CD4-positive, alpha-beta memory T cell (primary cell): ENCODE measurements around the gene ADGRG7. TPM values are rescaled to one million over a fixed set of nuclear protein-coding genes. Genes with fewer than 3 reads are reported as not detected.
A peak's percentile ranks its signal among the peaks of the same experiment; 100 is the strongest.

Experiments used
- CTCF ChIA-PET: fragments of 350-600 bp; sonication (Branson Sonifier 250); formaldehyde crosslinking; loops from one replicate; lab custom pipeline; 2021; ENCODE audit warnings: inconsistent platforms; ENCODE audit not compliant: partially characterized antibody; lab: Charles Lee
- POLR2A ChIA-PET: fragments of 350-600 bp; sonication (Branson Sonifier 250); formaldehyde crosslinking; loops from one replicate; lab custom pipeline; 2021; ENCODE audit not compliant: partially characterized antibody; lab: Charles Lee
- DNase-seq, 5 donors: peaks; one replicate each; pipeline versions ENCODE4 v3.0.0 to v3.0.0-alpha.2; 2020 to 2022; ENCODE audit warnings: mixed read lengths in 1 of 5
- H3K27ac ChIP-seq: one replicate; pipeline ENCODE4 v1.7.0; 2013; ENCODE audit warnings: low read depth, low read length
- H3K27me3 ChIP-seq: 2 replicates; pipeline ENCODE4 v1.7.0; 2013; ENCODE audit warnings: mild to moderate bottlenecking, low read length, moderate library complexity; ENCODE audit not compliant: insufficient read depth
- H3K36me3 ChIP-seq: 2 replicates; pipeline ENCODE4 v1.7.0; 2013; ENCODE audit warnings: mild to moderate bottlenecking, low read length, moderate library complexity; ENCODE audit not compliant: insufficient read depth
- H3K4me1 ChIP-seq: 2 replicates; pipeline ENCODE4 v1.7.0; 2013; ENCODE audit warnings: mild to moderate bottlenecking, low read length, moderate library complexity; ENCODE audit not compliant: insufficient read depth
- H3K4me3 ChIP-seq, 2 donors: one replicate each; pipeline ENCODE4 v1.7.0; 2013; ENCODE audit warnings: low read length in 2 of 2, mild to moderate bottlenecking in 1 of 2
- H3K9me3 ChIP-seq, 2 donors: one replicate each; pipeline ENCODE4 v1.7.0; 2013; ENCODE audit warnings: low read length in 2 of 2, control low read depth in 1 of 2; ENCODE audit not compliant: control insufficient read depth in 1 of 2
- H3K27ac Mint-ChIP-seq, 7 donors: one replicate each; pipeline ENCODE4 v1.8.0; 2020 to 2021; ENCODE audit warnings: mixed read lengths in 7 of 7, mild to moderate bottlenecking in 6 of 7, inconsistent platforms in 3 of 7, moderate library complexity in 3 of 7
- H3K27me3 Mint-ChIP-seq, 2 donors: one replicate each; pipeline ENCODE4 v1.8.0; 2020 to 2021; ENCODE audit warnings: mixed read lengths in 2 of 2
- H3K36me3 Mint-ChIP-seq, 2 donors: one replicate each; pipeline ENCODE4 v1.8.0; 2020 to 2021; ENCODE audit warnings: mixed read lengths in 2 of 2, inconsistent platforms in 1 of 2, mild to moderate bottlenecking in 1 of 2
- H3K4me1 Mint-ChIP-seq, 4 donors: one replicate each; pipeline ENCODE4 v1.8.0; 2020 to 2021; ENCODE audit warnings: mixed read lengths in 4 of 4, mild to moderate bottlenecking in 1 of 4
- H3K4me3 Mint-ChIP-seq, 8 donors: one replicate each; pipeline ENCODE4 v1.8.0; 2020 to 2021; ENCODE audit warnings: mixed read lengths in 8 of 8, mild to moderate bottlenecking in 7 of 8, moderate library complexity in 6 of 8, inconsistent platforms in 3 of 8
- H3K9me3 Mint-ChIP-seq, 8 donors: one replicate each; pipeline ENCODE4 v1.8.0; 2020 to 2021; ENCODE audit warnings: mixed read lengths in 8 of 8, mild to moderate bottlenecking in 5 of 8, inconsistent platforms in 3 of 8, moderate library complexity in 1 of 8
- intact Hi-C: fragments of 100-400 bp; cut with micrococcal nuclease; formaldehyde crosslinking; loops from one replicate; pipeline ENCODE4 v1.15.1; 2023
- polyA plus RNA-seq, 2 donors: library from polyadenylated mRNA; unstranded; fragments of 300-500 nt; fragmentation: Illumina TruSeq; gene quantifications; one replicate each; pipeline ENCODE4 v1.2.3, GENCODE V29; 2021
- total RNA-seq, 2 experiments: library from RNA; stranded (reverse); gene quantifications; one replicate each; pipeline ENCODE4 v1.2.3, GENCODE V29; 2021

The ADGRG7 gene
- total and polyA plus RNA-seq, 4 experiments from 2014 or later = not detected

DNA sequence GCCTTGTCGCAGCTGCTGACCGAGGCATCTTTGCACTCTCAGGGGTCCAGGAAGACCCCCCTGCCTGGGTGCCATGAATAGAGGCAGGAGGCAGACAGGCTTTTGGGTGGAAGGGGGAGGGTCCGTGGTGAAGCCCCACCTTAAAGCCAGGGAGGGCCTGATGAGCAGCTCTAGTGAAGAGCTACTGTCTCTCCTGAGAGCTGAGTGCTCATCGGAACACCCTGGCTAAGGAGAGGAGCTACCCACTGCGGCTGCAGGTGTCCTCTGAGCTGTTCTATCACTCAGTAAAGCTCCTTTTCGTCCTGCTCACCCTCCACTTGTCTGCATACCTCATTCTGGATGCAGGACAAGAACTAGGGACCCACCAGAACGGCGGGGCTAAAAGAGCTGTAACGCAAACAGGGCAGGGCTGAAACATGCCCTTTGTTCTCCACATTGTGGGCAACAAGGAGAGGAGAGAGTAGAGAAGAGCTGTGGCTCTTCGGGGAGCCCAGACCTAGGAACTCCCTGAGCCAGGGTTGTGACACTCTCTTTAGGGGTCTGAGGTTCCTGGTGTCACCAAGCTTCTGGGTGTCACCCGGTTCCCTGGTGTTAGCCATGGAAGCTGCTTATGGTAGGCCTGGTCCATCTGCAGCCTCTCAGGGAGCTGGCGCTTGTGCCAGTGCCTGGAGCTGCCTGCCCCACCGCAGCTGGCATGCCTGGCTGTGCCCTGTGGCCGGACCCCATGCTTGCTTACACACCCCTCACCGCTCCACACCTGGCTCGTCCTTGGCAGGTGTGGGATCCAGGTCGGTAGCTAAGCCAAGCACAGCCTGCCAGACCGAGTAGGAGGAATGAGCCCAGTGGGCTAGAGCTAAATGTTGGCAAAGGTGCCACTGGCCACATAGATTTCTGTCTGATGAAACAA is 73.7 kb downstream of the ADGRG7 start:
- Histone ChIP-seq H3K4me1 (no peaks in the 10 kb centered on the region), H3K27ac (no peak overlapping the region), H3K4me3 (no peak overlapping the region), H3K27me3 (no peaks in the 10 kb centered on the region), H3K36me3 (no peaks in the 10 kb centered on the region), H3K9me3 (no peaks in the 10 kb centered on the region)
- CTCF ChIA-PET = no interaction called here
- Mint-ChIP-seq H3K4me3 (no peak overlapping the region), H3K36me3 (no peaks in the 10 kb centered on the region), H3K4me1 (no peaks in the 10 kb centered on the region), H3K27ac (peak overlapping the region in 1 of 7 donors; percentile 29), H3K27me3 (peaks cover 0 to 4% of the 10 kb centered on the region in 2 donors), H3K9me3 (peaks cover 0 to 3% (median 0%) of the 10 kb centered on the region in 8 donors)
- DNase-seq = no peak
- intact Hi-C loops = no loop called here
- POLR2A ChIA-PET = no interaction called here

DNA sequence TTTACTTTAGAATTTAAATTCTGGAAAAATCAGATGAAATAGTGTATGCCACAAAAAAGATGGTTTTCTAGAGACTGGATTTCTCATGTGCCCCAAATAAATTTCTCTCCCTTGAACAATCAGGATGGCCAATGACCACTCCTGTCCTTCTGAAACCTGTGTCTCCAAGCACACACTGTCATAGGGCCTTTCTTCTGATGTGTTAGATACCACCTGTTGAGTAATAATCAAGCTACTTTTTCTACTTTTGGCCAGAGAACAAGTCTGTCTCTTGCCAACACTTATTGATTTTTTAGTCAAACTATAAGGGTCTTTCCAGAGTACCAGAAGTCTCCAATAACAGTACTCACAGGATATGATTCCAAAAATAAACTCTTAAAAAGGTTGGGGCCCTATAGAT is 83.8 kb downstream of the ADGRG7 start:
- intact Hi-C loops = no loop called here
- Histone ChIP-seq H3K36me3 (no peaks in the 10 kb centered on the region), H3K4me1 (no peaks in the 10 kb centered on the region), H3K4me3 (no peak overlapping the region), H3K27ac (no peak overlapping the region), H3K27me3 (peaks cover 3% of the 10 kb centered on the region), H3K9me3 (no peaks in the 10 kb centered on the region)
- Mint-ChIP-seq H3K36me3 (peaks cover 0 to 3% of the 10 kb centered on the region in 2 donors), H3K9me3 (peaks cover 0 to under 1% (median 0%) of the 10 kb centered on the region in 8 donors), H3K4me1 (no peaks in the 10 kb centered on the region), H3K4me3 (no peak overlapping the region), H3K27ac (no peak overlapping the region), H3K27me3 (peaks cover 31 to 34% of the 10 kb centered on the region in 2 donors)
- DNase-seq = no peak
- CTCF ChIA-PET = interaction anchor here (1.2 kb wide), 1 partner anchor 20 kb away, joined by 3 read pairs; no protein-coding TSS in a partner anchor
- POLR2A ChIA-PET = no interaction called here

- no peak overlapping the region for H3K27ac Mint-ChIP-seq
- CTCF ChIA-PET = no interaction called here
- DNase-seq = no peak
- intact Hi-C loops = no loop called here
- no peaks in the 10 kb centered on the region for H3K4me1 Mint-ChIP-seq
- peaks cover 0 to 3% of the 10 kb centered on the region in 2 donors for H3K36me3 Mint-ChIP-seq
- no peak overlapping the region for H3K4me3 Mint-ChIP-seq
- H3K4me3 ChIP-seq = no peak overlapping the region
- no peaks in the 10 kb centered on the region for H3K9me3 ChIP-seq
- peaks cover 0 to 4% (median 0%) of the 10 kb centered on the region in 8 donors for H3K9me3 Mint-ChIP-seq
- H3K27me3 Mint-ChIP-seq = peaks cover 37 to 41% of the 10 kb centered on the region in 2 donors
- H3K27me3 ChIP-seq = peaks cover 3% of the 10 kb centered on the region
- H3K4me1 ChIP-seq = no peaks in the 10 kb centered on the region
- no peaks in the 10 kb centered on the region for H3K36me3 ChIP-seq
- POLR2A ChIA-PET = no interaction called here
- H3K27ac ChIP-seq = no peak overlapping the region
Observed at GRCh38 chr3:100695696-100696095, 86.3 kb downstream of the ADGRG7 start.

DNA sequence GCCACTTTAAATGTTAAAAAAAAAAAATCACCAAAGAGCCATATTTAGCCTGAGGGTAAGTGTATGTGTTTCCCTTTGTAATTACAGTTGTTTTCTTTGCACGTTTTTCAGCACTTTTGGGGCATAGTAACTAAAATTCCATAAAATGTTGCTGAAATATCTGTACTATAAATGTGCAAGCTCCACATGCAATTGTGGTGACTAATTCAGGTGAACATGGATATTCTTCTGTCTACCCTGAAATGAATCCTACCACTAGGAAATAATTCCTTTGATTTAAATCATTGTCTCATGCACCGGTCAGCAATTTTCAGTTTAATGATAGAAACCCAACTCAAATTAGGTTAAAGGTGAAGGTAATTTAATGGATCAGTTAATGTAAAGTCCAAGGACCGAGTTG is 86.8 kb downstream of the ADGRG7 start:
- CTCF ChIA-PET = no interaction called here
- H3K4me3 Mint-ChIP-seq = no peak overlapping the region

GRCh38 chr3:100697172-100697571 is 87.8 kb downstream of the ADGRG7 start:
- peaks cover 0 to 4% (median 0%) of the 10 kb centered on the region in 8 donors for H3K9me3 Mint-ChIP-seq
- Histone ChIP-seq H3K27ac (no peak overlapping the region), H3K4me1 (no peaks in the 10 kb centered on the region), H3K27me3 (peaks cover 3% of the 10 kb centered on the region), H3K9me3 (no peaks in the 10 kb centered on the region), H3K4me3 (no peak overlapping the region), H3K36me3 (no peaks in the 10 kb centered on the region)
- ChIA-PET CTCF (interaction anchor here (0.6 kb wide), 1 partner anchor 23 kb away, joined by 3 read pairs; no protein-coding TSS in a partner anchor), POLR2A (no interaction called here)
- H3K27me3 Mint-ChIP-seq = peaks cover 37 to 44% of the 10 kb centered on the region in 2 donors
- no peaks in the 10 kb centered on the region for H3K4me1 Mint-ChIP-seq
- no peak overlapping the region for H3K4me3 Mint-ChIP-seq
- DNase-seq = no peak
- intact Hi-C loops = no loop called here
- H3K36me3 Mint-ChIP-seq = peaks cover 0 to 3% of the 10 kb centered on the region in 2 donors
- peak overlapping the region in 1 of 7 donors; percentile 13 for H3K27ac Mint-ChIP-seq

More for the DNA sequence above, 86.8 kb downstream of the ADGRG7 start:
- H3K4me1 ChIP-seq = no peaks in the 10 kb centered on the region
- DNase-seq = no peak
- no peaks in the 10 kb centered on the region for H3K36me3 ChIP-seq
- Mint-ChIP-seq H3K27me3 (peaks cover 37 to 43% of the 10 kb centered on the region in 2 donors), H3K4me1 (no peaks in the 10 kb centered on the region), H3K36me3 (peaks cover 0 to 3% of the 10 kb centered on the region in 2 donors), H3K27ac (no peak overlapping the region), H3K9me3 (peaks cover 0 to 4% (median 0%) of the 10 kb centered on the region in 8 donors)
- POLR2A ChIA-PET = no interaction called here
- H3K27me3 ChIP-seq = peaks cover 3% of the 10 kb centered on the region
- no peak overlapping the region for H3K27ac ChIP-seq
- H3K4me3 ChIP-seq = no peak overlapping the region
- intact Hi-C loops = no loop called here
- no peaks in the 10 kb centered on the region for H3K9me3 ChIP-seq

GRCh38 chr3:100697723-100698285 is 88.4 kb downstream of the ADGRG7 start:
- no peaks in the 10 kb centered on the region for H3K36me3 Mint-ChIP-seq
- no peaks in the 10 kb centered on the region for H3K36me3 ChIP-seq
- no peak for DNase-seq
- H3K4me3 Mint-ChIP-seq = no peak overlapping the region
- H3K4me1 Mint-ChIP-seq = no peaks in the 10 kb centered on the region
- ChIA-PET CTCF (interaction anchor here (0.6 kb wide), 1 partner anchor 24 kb away, joined by 3 read pairs; no protein-coding TSS in a partner anchor), POLR2A (no interaction called here)
- H3K9me3 ChIP-seq = no peaks in the 10 kb centered on the region
- H3K9me3 Mint-ChIP-seq = peaks cover 0 to 4% (median 0%) of the 10 kb centered on the region in 8 donors
- no peak overlapping the region for H3K27ac Mint-ChIP-seq
- intact Hi-C loops = no loop called here
- H3K4me3 ChIP-seq = no peak overlapping the region
- peaks cover 3% of the 10 kb centered on the region for H3K27me3 ChIP-seq
- no peak overlapping the region for H3K27ac ChIP-seq
- H3K4me1 ChIP-seq = no peaks in the 10 kb centered on the region
- peaks cover 35 to 41% of the 10 kb centered on the region in 2 donors for H3K27me3 Mint-ChIP-seq

DNA sequence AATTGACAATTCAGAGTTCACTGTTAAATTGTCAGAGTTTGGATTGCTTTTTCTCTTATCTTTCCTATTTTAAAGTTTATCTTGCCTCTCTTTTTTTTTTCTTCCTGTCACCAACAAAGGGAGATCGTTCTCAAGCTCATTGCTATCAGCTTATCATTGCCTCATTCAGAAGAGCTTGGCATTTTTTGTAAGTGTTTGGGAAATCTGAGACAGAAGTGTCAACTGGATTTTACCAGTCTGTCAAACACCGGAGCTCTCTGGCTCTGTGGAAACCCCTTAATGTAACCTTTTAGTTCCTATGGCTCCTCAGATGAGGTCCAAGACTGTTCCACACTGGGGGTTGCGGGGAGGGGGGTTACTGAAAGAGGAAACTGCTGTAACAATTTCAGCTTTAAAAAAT is 89.3 kb downstream of the ADGRG7 start:
- Mint-ChIP-seq H3K9me3 (peaks cover 0 to 4% (median 0%) of the 10 kb centered on the region in 8 donors), H3K4me1 (no peaks in the 10 kb centered on the region), H3K27ac (no peak overlapping the region), H3K4me3 (no peak overlapping the region), H3K27me3 (peaks cover 35 to 39% of the 10 kb centered on the region in 2 donors), H3K36me3 (no peaks in the 10 kb centered on the region)
- Histone ChIP-seq H3K27ac (no peak overlapping the region), H3K36me3 (no peaks in the 10 kb centered on the region), H3K9me3 (no peaks in the 10 kb centered on the region), H3K4me3 (no peak overlapping the region), H3K4me1 (no peaks in the 10 kb centered on the region), H3K27me3 (peaks cover 3% of the 10 kb centered on the region)
- POLR2A ChIA-PET = no interaction called here
- intact Hi-C loops = no loop called here
- CTCF ChIA-PET = no interaction called here
- DNase-seq = no peak
